Vagina (tissue), 2 donors: Measurements from ENCODE around the gene CLEC2L. TPM values are rescaled to one million over a fixed set of nuclear protein-coding genes. Genes with fewer than 3 reads are reported as not detected.
"Not testable (repeated sequence)": the region's sequence is repeated elsewhere in the genome, so short reads cannot be mapped to it uniquely, and the experiment has no call there.

Source experiments
- DNase-seq, 2 donors: peaks; one replicate each; pipeline ENCODE4 v3.0.0-alpha.2; 2017; ENCODE audit errors: extremely low spot score in 2 of 2
- H3K27ac ChIP-seq: fragments of 200-600 bp; sonication (generic); one replicate; pipeline ENCODE4 v1.5.1; 2019
- H3K27me3 ChIP-seq: fragments of 200-600 bp; sonication (generic); one replicate; pipeline ENCODE4 v1.5.1; 2019
- H3K36me3 ChIP-seq, 2 donors: fragments of 200-600 bp; sonication (generic); one replicate each; pipeline ENCODE4 v1.5.1; 2017 to 2019
- H3K4me1 ChIP-seq: fragments of 200-600 bp; sonication (generic); one replicate; pipeline ENCODE4 v1.5.1; 2019
- H3K4me3 ChIP-seq, 2 donors: fragments of 200-600 bp; sonication (generic); 1 replicate in 1 of 2; 2 replicates in 1 of 2; pipeline ENCODE4 v1.5.1; 2016 to 2019
- H3K9me3 ChIP-seq: fragments of 200-600 bp; sonication (generic); one replicate; pipeline ENCODE4 v1.5.1; 2019
- POLR2A ChIP-seq, 2 donors: fragments of 450-650 bp; IDR thresholded peaks; one replicate each; pipeline ENCODE4 v1.6.1; 2017; ENCODE audit warnings: antibody characterized with exemption in 2 of 2, mild to moderate bottlenecking in 2 of 2, moderate library complexity in 2 of 2
- POLR2AphosphoS5 ChIP-seq, 2 donors: sonication (generic); formaldehyde crosslinking; IDR thresholded peaks; one replicate each; pipeline ENCODE4 v1.9.0; 2017; ENCODE audit warnings: antibody characterized with exemption in 2 of 2, mild to moderate bottlenecking in 2 of 2, low read depth in 1 of 2; ENCODE audit not compliant: insufficient read depth in 1 of 2
- intact Hi-C: fragments of 100-400 bp; cut with DNase I; formaldehyde crosslinking; loops from one replicate; pipeline ENCODE4 v1.15.1; 2023
- total RNA-seq: library from RNA; depleted of rRNA; stranded (reverse); fragments of >200 nt; gene quantifications from one replicate; pipeline ENCODE4 v1.2.3, GENCODE V29; 2016
- TF ChIP-seq, protein P1 (sequence below), 3 experiments: fragments of 450-650 bp in 2 of 3; fragments of 200-600 bp in 1 of 3; sonication (generic) in 1 of 3; IDR thresholded peaks; one replicate each; pipeline ENCODE4 v1.5.1; 2017 to 2019; ENCODE audit warnings: antibody characterized with exemption in 3 of 3, mild to moderate bottlenecking in 2 of 3, moderate library complexity in 2 of 3

CLEC2L gene
- total RNA-seq, 1 donor from 2014 or later = not detected

DNA sequence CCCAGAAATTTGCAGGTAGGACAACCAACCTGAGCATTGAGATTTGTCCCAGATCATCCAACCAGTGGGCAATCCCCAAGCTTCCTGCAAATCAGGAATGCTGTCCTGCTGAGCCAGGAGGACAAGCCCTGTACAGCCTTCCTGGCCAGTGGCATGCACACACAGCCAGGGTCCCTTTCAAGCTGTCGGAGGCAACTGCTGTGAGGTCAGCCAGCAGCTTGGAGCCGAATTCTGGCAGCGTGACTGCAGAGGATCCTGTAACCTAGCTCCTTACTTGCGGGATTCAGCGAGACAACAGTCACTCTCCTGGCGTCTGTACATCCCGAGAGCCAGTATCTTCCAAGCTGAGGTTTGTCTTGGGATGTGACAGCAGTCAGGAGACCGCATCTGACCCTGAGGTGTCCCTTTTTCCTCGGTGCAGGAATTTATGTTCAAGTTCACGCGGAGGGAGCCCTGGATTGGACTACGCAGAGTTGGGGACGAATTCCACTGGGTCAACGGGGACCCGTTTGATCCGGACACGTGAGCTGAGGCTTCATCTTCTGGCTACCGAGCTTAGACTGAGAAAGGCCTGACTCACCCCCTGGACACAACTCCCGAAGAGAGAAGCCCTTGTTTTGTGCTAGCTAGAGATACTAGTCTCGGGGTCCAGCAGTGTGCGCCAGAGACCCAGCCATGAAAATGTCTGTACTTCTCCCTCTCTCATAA, 18.3 kb downstream of the CLEC2L start:
- TF ChIP-seq POLR2AphosphoS5 (IDR thresholded peaks at IDR 0.05; ENCODE audit: insufficient read depth in 1 of 2, low read depth in 1 of 2) = no peak
- no peak for TF ChIP-seq POLR2A (IDR thresholded peaks at IDR 0.05)
- TF ChIP-seq, protein P1, sequence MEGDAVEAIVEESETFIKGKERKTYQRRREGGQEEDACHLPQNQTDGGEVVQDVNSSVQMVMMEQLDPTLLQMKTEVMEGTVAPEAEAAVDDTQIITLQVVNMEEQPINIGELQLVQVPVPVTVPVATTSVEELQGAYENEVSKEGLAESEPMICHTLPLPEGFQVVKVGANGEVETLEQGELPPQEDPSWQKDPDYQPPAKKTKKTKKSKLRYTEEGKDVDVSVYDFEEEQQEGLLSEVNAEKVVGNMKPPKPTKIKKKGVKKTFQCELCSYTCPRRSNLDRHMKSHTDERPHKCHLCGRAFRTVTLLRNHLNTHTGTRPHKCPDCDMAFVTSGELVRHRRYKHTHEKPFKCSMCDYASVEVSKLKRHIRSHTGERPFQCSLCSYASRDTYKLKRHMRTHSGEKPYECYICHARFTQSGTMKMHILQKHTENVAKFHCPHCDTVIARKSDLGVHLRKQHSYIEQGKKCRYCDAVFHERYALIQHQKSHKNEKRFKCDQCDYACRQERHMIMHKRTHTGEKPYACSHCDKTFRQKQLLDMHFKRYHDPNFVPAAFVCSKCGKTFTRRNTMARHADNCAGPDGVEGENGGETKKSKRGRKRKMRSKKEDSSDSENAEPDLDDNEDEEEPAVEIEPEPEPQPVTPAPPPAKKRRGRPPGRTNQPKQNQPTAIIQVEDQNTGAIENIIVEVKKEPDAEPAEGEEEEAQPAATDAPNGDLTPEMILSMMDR (IDR thresholded peaks at IDR 0.05) = no peak
- no peak overlapping the region for H3K4me3 ChIP-seq
- no peak overlapping the region for H3K27ac ChIP-seq
- no peaks in the 10 kb centered on the region for H3K27me3 ChIP-seq
- intact Hi-C loops = no loop called here
- DNase-seq = no peak
- H3K4me1 ChIP-seq = no peaks in the 10 kb centered on the region
- no peaks in the 10 kb centered on the region for H3K36me3 ChIP-seq
- no peaks in the 10 kb centered on the region for H3K9me3 ChIP-seq

DNA sequence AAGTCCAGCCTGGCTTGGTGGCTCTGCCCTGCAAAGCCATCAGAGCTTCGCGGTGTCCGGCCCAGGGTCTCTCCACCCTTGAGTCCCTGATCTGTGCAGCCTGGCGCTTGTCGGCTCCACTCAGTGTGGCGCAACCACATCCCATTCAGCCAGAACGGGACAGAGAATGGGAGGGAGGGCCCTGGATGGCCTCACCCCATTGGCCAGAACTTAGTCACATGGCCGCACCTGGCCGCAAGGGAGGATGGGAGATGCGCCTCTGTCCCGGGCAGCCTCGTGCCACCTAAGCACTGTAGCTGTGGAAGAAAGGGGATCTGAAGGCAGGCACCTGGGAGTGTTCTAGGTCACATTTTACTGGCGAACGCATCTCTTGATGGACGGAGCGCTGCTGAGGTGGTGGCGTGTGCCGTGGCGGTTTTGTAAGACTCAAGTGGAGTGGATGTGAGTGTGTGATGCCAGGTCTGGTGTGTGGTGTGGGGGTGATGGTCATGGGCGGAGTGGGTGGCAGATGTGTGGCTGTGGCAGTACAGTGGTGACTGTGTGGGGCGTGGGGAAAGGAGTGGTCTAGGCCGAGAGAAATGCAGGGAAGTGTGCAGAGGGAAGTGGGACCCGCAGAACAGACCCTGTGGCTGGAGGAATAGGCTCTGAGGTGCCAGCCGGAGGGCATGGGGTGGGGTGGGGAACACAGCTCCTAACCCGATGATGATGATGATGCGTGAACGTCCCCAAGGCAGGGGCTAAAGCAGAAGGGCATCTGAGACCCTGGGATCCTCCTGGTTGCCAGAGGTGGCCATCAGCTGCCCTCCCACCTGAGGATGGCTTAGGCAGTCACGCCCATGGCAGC, 19.0 kb downstream of the CLEC2L start:
- Histone ChIP-seq H3K36me3 (no peaks in the 10 kb centered on the region), H3K4me3 (no peak overlapping the region)
- DNase-seq = no peak

DNA sequence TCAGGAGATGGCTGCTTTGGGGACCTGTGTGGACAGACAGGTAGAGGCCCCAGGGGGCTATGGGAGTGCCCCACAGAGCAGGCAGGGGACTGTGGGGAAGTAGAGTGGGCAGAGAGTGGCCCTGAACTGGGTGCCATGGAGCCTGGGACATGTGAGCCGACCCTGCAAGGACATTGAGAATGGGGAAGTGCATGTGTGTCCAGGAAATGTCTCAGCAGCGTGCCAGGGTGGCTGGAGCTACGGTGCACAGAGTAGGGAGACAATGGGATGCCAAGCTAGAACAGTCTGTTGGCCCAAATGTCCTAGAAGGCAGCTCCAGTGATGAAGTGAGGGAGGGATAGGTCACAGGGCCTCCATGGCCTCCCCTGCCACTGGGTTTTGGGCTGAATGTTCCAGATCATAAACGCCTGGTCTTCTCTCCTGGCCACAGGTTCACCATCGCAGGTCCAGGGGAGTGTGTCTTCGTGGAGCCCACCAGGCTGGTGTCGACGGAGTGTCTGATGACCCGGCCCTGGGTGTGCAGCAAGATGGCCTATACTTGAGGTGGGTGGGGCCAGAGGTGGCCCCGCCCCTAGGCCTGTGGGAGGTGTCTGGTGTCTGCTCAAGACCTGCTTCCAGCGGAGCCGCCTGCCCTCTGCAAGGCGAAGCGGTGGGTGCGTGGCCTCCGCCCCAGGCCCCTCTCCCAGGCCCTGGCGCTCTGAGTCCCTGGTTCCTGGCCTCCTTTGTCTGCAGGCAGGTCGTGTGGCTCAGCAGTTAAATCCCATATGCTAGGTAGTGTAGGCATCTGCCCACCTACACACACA, 20.5 kb downstream of the CLEC2L start:
- no peak for DNase-seq
- TF ChIP-seq, protein P1 (IDR thresholded peaks at IDR 0.05) = no peak
- TF ChIP-seq POLR2A (IDR thresholded peaks at IDR 0.05) = no peak
- no peak for TF ChIP-seq POLR2AphosphoS5 (IDR thresholded peaks at IDR 0.05; ENCODE audit: insufficient read depth in 1 of 2, low read depth in 1 of 2)
- Histone ChIP-seq H3K27ac (no peak overlapping the region), H3K4me3 (no peak overlapping the region), H3K36me3 (no peaks in the 10 kb centered on the region), H3K4me1 (no peaks in the 10 kb centered on the region), H3K27me3 (no peaks in the 10 kb centered on the region), H3K9me3 (no peaks in the 10 kb centered on the region)
- intact Hi-C loops = no loop called here

More for the DNA sequence above, 19.0 kb downstream of the CLEC2L start:
- Histone ChIP-seq H3K27ac (no peak overlapping the region), H3K9me3 (no peaks in the 10 kb centered on the region), H3K27me3 (no peaks in the 10 kb centered on the region), H3K4me1 (no peaks in the 10 kb centered on the region)
- no peak for TF ChIP-seq POLR2A (IDR thresholded peaks at IDR 0.05)
- TF ChIP-seq POLR2AphosphoS5 (IDR thresholded peaks at IDR 0.05; ENCODE audit: insufficient read depth in 1 of 2, low read depth in 1 of 2) = no peak
- intact Hi-C loops = no loop called here

DNA sequence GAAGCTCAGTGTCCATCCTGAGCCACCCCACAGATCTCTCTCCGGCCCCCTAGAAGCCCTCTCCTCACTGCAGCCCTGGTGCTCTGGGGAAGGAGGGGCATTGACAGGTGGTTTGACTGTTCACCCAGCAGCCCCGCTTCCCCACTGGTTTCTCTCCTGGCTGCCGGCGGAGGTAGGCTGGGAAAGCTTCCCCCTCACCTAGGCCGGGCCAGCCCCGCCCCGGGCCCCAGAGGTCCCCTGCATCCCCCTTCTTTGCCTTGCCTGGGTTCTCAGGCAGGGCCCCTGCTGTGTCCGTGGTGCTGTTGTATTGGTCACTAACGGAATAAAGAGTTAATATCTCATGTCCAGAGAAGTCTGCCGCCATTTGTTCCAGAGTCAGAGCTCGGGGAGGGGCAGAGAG, 21.2 kb downstream of the CLEC2L start:
- intact Hi-C loops = no loop called here
- H3K27me3 ChIP-seq = no peaks in the 10 kb centered on the region
- H3K36me3 ChIP-seq = no peaks in the 10 kb centered on the region
- H3K9me3 ChIP-seq = no peaks in the 10 kb centered on the region
- TF ChIP-seq POLR2A (IDR thresholded peaks at IDR 0.05) (no peak), POLR2AphosphoS5 (IDR thresholded peaks at IDR 0.05; ENCODE audit: insufficient read depth in 1 of 2, low read depth in 1 of 2) (no peak)
- TF ChIP-seq, protein P1 (IDR thresholded peaks at IDR 0.05) = no peak
- no peak overlapping the region for H3K4me3 ChIP-seq
- no peaks in the 10 kb centered on the region for H3K4me1 ChIP-seq
- H3K27ac ChIP-seq = no peak overlapping the region
- DNase-seq = no peak

DNA sequence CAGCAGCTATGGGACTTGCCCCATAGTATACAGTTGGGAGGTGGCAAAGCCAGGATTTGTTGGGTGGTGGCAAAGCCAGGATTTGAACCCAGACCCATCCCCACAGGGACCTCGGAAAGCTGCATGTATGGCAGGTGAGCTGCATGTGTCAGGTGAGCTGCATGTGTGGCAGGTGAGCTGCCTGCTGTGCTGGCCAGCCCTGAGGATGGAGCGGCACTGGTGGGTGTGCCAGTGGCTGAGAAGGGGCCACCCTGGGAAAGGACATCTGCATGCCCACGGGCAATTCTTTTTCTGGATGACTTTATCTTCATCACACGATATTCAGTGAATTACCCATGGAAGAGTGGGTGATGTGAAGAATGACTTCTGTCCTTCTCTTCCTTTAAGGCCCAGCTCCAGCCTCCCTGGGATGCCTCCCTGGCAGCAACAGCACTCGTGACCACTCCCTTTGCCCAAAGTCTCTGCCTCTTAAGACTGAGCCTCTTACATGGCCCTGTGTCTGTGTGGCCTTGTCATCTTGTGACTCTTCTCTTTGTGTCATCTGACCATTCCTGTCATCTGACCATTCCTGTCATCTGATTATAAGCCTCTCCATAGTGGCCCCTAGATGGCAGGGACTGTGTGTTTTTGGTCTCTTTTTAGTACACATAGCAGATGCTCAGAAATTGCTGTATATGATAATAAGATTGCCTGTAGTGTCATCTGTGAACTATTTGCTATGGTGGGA, 25.0 kb downstream of the CLEC2L start:
- Histone ChIP-seq H3K4me1 (no peaks in the 10 kb centered on the region), H3K9me3 (no peaks in the 10 kb centered on the region), H3K36me3 (no peaks in the 10 kb centered on the region), H3K27me3 (no peaks in the 10 kb centered on the region), H3K27ac (no peak overlapping the region), H3K4me3 (no peak overlapping the region)
- intact Hi-C loops = no loop called here
- DNase-seq = no peak
- TF ChIP-seq POLR2A (IDR thresholded peaks at IDR 0.05) = no peak
- TF ChIP-seq POLR2AphosphoS5 (IDR thresholded peaks at IDR 0.05; ENCODE audit: insufficient read depth in 1 of 2, low read depth in 1 of 2) = no peak
- TF ChIP-seq, protein P1 (IDR thresholded peaks at IDR 0.05) = no peak

DNA sequence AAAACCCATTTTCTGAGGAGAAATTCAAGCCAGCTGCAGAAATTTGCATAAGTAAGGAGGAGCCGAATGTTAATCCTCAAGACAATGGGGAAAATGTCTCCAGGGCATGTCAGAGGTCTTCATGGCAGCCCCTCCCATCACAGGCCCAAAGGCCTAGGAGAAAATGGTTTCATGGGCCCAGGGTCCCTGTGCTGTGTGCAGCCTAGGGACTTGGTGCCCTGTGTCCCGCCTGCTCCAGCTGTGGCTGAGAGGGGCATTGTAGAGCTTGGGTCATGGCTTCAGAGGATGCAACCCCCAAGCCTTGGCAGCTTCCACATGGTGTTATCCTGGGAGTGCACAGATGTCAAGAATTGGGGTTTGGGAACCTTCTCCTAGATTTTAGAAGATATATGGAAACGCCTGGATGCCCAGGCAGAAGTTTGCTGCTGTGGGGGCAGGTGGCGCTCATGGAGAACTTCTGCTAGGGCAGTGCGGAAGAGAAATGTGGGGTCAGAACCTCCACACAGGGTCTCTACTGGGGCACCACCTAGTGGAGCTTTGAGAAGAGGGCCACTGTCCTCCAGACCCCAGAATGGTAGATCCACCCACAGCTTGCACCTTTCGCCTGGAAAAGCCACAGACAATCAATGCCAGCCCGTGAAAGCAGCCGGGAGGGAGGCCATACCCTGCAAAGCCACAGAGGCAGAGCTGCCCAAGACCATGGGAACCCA, 30.7 kb downstream of the CLEC2L start:
- H3K4me3 ChIP-seq, intact Hi-C loops, H3K36me3 ChIP-seq, H3K4me1 ChIP-seq, H3K9me3 ChIP-seq, H3K27ac ChIP-seq, H3K27me3 ChIP-seq: not testable (repeated sequence)
- DNase-seq = peak in 1 of 2 donors; percentile 67
